Tongue (tissue), 2 donors: ENCODE results near the gene MAMDC4. TPM values are rescaled to one million over a fixed set of nuclear protein-coding genes. Genes with fewer than 3 reads are reported as not detected.
"Not testable (repeated sequence)": the region's sequence is repeated elsewhere in the genome, so short reads cannot be mapped to it uniquely, and the experiment has no call there.

Experiments
- DNase-seq: peaks from one replicate; pipeline ENCODE4 v3.0.0-alpha.2; 2015
- total RNA-seq: library from RNA; depleted of rRNA; stranded (reverse); fragments of >200 nt; gene quantifications from one replicate; pipeline ENCODE4 v1.2.3, GENCODE V29; 2014

Gene MAMDC4
- total RNA-seq = 3.8 TPM

- DNase-seq = no peak
Measured at GRCh38 chr9:136851941-136852663, at the start of gene MAMDC4. Gene MAMDC4, plus strand, starts transcription at chr9:136852346. Its CDS starts 71 bp downstream, at chr9:136852417.

GRCh38 chr9:136803009-136803550, 49.1 kb upstream of the MAMDC4 start:
- not testable (repeated sequence) for DNase-seq

GRCh38 chr9:136803551-136804508, 48.3 kb upstream of the MAMDC4 start:
- DNase-seq = no peak

- DNase-seq = no peak
Measured at GRCh38 chr9:136804509-136805206, 47.5 kb upstream of the MAMDC4 start.

GRCh38 chr9:136805207-136805740, 46.9 kb upstream of the MAMDC4 start:
- no peak for DNase-seq

GRCh38 chr9:136806067-136806466, 46.1 kb upstream of the MAMDC4 start:
- DNase-seq = no peak

GRCh38 chr9:136806631-136807201, 45.4 kb upstream of the MAMDC4 start:
- DNase-seq = no peak

GRCh38 chr9:136807281-136808074, 44.7 kb upstream of the MAMDC4 start, which contains the start of gene RABL6:
Gene RABL6, plus strand, starts transcription at chr9:136807948. Its CDS starts 249 bp downstream, at chr9:136808197.
- DNase-seq = peak; percentile 90

GRCh38 chr9:136808075-136808805, 43.9 kb upstream of the MAMDC4 start:
- no peak for DNase-seq

- no peak for DNase-seq
Measured at GRCh38 chr9:136808806-136809158, 43.4 kb upstream of the MAMDC4 start.

GRCh38 chr9:136814725-136815421, 37.3 kb upstream of the MAMDC4 start:
- no peak for DNase-seq

GRCh38 chr9:136815422-136815782, 36.7 kb upstream of the MAMDC4 start:
- DNase-seq = no peak

- no peak for DNase-seq
Measured at GRCh38 chr9:136820971-136821825, 30.9 kb upstream of the MAMDC4 start.

GRCh38 chr9:136821826-136822544, 30.2 kb upstream of the MAMDC4 start:
- no peak for DNase-seq

GRCh38 chr9:136823136-136824046, 28.8 kb upstream of the MAMDC4 start:
- no peak for DNase-seq

- no peak for DNase-seq
Measured at GRCh38 chr9:136824496-136825225, 27.5 kb upstream of the MAMDC4 start.
